ENCODE measurements around the gene MUC13.
"Not testable (repeated sequence)": the region's sequence is repeated elsewhere in the genome, so short reads cannot be mapped to it uniquely, and the experiment has no call there.

MUC13 gene, protein sequence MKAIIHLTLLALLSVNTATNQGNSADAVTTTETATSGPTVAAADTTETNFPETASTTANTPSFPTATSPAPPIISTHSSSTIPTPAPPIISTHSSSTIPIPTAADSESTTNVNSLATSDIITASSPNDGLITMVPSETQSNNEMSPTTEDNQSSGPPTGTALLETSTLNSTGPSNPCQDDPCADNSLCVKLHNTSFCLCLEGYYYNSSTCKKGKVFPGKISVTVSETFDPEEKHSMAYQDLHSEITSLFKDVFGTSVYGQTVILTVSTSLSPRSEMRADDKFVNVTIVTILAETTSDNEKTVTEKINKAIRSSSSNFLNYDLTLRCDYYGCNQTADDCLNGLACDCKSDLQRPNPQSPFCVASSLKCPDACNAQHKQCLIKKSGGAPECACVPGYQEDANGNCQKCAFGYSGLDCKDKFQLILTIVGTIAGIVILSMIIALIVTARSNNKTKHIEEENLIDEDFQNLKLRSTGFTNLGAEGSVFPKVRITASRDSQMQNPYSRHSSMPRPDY

DNA sequence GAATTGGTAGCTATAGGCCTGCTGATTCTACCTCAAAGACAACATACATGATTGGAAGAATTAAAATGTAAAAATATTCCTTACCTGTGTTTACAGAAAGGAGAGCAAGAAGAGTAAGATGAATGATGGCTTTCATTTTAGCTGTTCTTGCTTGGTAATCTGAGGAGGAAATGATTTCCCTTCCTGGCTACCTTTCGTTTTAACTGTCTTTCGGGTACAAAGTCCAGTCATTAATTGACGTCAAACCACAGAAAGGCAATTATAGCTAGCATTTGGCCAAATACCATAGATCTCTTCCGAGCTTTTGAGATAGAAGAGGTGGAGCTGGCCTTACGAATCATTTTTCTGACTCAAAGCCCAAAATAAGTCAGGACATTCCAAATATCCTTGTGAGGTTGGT lies at the start of gene MUC13:
Gene MUC13, minus strand, starts transcription at position 175 of the 400 bp plus-strand sequence. Its CDS starts 39 bp downstream, at position 136.
- FAIRE-seq (no peak), DNase-seq (ENCODE audit: insufficient read length, low spot score) (no peak)

DNA sequence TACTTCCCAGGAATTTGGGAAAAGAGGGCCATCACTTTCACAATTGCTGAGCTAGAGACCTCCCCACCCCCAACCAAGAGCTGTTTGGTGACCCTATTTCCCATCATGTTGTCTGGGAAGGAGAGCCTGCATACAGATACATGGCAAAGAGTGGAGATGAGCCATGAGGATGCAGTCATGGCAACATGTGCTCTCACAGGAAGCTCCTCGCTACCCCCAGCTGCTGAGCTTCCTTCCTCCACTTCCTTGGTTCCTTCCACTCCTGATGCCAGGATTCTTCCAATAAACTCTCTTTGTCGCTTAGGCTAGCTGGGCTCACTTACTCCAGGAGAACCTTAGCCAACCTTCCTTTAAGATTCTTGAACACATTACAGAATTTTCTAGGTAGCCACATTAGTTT lies 48.3 kb upstream of the MUC13 start:
- DNase-seq (ENCODE audit: insufficient read length, low spot score) = no peak
- no peak for FAIRE-seq

DNA sequence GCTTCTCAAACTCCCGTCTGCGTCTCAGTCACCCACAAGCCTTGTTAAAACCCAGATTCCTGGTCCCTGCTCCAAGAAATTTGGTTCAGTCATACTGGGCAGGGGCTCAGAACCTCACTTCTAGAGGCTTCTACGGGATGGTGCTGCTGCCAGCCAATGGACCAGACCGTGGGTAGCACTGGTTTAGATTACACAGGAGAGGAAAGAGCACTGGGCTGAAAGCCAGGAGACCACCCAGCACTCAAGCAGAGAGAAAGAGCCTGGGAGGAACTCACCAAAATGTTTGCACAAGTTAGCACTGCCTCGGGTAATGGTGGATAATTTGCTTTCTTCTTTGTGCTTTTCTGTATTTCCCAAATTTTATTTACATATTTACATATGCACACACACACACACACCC lies 46.9 kb upstream of the MUC13 start:
- FAIRE-seq (no peak), DNase-seq (ENCODE audit: insufficient read length, low spot score) (no peak)

DNA sequence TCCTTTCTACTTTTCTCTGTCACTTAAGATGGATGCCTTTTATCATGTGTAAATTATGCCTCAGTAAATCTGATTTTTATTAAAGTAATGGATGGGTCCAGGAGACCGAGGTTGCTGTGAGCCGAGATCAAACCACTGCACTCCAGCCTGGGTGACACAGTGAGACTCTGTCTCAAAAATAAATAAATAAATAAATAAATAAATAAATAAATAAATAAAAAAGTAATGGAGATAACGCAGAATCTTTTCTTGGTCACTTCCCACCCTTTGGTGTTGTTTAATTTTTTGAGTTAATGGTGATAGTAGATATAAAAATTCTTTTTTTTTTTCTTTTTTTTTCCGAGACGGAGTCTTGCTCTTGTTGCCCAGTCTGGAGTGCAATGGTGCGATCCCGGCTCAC lies 44.1 kb upstream of the MUC13 start:
- FAIRE-seq = no peak

DNA sequence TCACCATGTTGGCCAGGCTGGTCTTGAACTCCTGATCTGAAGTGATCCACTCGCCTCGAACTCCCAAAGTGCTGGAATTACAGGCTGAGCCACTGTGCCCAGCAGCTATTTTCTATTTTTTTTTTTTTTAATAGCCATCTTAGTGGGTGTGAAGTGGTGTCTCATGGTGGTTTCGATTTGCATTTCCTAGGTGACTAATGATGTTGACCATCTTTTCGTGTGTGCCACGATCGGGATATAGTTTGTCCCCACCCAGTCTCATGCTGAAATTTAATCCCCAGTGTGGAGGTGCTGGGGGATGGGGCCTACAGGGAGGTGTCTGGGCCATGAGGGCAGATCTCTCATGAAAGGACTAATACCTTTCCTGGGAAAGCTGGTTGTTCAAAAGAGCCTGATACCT lies 41.8 kb upstream of the MUC13 start:
- no peak for DNase-seq (ENCODE audit: insufficient read length, low spot score)

More for the DNA sequence above, 44.1 kb upstream of the MUC13 start:
- no peak for DNase-seq (ENCODE audit: insufficient read length, low spot score)

DNA sequence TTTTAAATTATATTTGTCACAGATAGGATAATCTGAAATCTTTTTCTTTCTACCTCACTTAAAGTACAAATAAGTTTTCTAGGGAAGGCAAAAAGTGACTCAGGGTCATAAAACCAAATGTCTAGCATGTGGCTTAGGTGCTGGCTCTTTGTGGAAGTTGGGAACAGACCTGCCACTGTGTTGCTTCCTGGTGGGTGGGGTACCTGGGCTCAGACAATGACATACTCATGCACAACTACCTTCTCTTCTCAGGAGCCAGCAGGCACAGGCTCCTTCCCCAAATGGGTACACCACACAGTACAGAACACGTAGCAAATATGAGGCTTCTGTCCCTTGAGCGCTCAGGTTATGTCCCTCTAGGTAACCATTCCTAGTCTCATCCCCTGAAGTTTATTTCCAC lies 40.1 kb upstream of the MUC13 start:
- DNase-seq (ENCODE audit: insufficient read length, low spot score) = no peak
- FAIRE-seq = no peak

More for the DNA sequence above, 41.8 kb upstream of the MUC13 start:
- FAIRE-seq = no peak

DNA sequence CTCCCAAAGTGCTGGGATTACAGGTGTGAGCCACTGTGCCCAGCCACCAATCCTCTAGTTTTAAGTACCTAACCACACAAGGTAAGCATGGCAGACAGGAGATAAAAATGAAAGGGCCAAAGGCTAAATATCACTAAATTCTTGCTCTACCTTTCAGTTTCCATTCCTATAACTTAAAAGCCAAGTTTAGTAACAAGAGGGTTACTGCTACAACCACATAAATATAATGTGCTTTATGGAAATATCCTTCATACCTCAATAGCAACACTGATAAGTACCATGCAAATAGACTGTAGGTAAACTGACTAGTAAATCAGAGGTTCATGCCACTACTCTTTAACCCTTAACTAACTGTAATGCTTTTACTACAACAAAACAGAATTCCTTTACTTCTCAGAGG lies 38.7 kb upstream of the MUC13 start:
- DNase-seq (ENCODE audit: insufficient read length, low spot score) (no peak), FAIRE-seq (no peak)

DNA sequence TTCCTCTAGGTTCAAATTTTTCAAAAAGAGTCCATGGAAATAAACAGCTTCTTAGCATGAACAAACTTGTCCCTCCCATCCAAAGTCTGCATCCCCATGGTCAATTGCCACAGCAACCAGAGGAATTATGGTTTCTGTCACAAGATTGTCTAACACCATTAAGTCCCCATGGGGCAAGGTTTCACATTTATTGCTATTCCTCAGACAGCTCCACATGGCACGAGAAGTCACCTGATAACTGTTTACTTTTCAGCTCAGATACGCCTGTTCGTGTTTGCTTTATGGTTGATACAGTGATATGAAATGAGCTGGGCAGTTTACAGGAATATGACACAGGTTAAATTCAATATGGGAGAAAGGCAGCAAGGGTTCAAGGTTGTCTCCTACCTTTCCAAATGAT lies 37.9 kb upstream of the MUC13 start:
- FAIRE-seq (no peak), DNase-seq (ENCODE audit: insufficient read length, low spot score) (no peak)

DNA sequence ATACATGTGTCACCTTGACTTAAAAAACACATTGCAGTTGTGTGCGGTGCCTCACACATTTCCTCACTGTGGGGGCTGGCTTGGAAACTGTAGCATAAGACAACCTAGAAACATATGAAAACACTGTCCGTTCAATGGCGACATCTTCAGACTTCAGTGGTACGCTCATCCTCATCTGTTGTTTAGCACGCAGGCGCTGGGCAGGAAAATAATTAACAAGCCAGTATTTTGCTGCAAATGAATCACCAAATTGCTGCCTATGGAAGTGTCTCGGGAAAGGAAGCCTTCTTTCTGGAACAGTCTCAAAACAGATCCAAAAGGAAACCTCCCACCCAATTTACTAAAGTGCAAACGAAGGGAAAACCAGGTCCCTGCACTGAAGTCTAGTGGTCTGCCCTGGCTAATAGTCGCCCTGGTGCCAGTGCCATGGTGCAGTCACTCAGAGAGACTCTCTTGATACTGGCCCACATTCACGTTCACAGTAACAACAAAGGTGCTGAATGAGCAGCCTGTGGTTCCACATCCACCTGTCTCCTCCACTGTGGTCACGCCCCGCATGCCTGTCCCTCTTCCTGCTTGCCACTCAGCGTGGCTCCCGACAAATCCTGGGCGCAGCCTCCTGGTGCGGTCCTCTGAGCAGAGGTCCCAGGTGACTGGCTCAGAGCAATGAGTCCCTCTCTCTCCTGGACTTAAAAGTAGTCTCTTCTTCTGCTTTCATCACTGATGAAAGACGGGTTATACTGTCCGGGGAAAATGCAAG lies 35.6 kb upstream of the MUC13 start:
- no peak for DNase-seq (ENCODE audit: insufficient read length, low spot score)
- no peak for FAIRE-seq

DNA sequence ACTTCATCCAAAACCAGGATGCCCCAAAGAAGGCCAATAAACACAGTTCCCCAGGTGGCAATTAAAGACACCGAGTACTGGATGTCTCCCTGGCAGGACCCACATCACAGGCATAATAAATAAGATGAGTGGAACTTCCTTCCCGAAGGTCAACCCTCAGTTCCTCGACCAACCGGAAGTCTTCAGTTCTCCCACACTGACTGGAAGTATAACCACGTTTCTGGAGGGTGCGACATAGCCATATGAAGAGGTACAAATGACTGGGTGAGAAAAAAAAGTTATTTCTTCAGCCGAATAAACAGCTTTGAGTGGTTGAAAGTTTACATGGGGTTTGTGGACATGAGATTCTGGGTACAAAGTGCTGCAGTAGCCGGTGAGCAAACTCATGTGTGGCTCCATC lies 34.6 kb upstream of the MUC13 start:
- DNase-seq (ENCODE audit: insufficient read length, low spot score) (no peak), FAIRE-seq (no peak)

DNA sequence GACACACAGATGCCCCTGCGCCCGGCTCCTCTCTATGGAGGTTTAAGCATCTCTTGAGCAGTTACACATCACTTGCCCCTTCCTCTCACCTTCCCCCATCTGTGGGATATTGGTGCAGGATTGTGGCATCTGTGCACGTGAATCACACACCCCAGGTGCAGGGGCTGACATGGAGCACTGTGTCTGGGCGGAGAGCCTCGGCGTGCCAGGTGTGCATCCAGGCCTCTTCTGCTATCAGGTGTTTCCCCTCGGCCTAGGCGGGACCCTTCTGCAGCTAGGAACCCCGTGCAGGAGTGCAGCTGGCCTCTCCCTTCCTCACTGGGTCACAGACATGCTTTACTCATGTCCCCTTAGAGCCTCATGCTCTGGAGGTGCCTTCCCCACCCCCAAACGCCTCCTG lies 33.4 kb upstream of the MUC13 start:
- FAIRE-seq (no peak), DNase-seq (ENCODE audit: insufficient read length, low spot score) (no peak)

DNA sequence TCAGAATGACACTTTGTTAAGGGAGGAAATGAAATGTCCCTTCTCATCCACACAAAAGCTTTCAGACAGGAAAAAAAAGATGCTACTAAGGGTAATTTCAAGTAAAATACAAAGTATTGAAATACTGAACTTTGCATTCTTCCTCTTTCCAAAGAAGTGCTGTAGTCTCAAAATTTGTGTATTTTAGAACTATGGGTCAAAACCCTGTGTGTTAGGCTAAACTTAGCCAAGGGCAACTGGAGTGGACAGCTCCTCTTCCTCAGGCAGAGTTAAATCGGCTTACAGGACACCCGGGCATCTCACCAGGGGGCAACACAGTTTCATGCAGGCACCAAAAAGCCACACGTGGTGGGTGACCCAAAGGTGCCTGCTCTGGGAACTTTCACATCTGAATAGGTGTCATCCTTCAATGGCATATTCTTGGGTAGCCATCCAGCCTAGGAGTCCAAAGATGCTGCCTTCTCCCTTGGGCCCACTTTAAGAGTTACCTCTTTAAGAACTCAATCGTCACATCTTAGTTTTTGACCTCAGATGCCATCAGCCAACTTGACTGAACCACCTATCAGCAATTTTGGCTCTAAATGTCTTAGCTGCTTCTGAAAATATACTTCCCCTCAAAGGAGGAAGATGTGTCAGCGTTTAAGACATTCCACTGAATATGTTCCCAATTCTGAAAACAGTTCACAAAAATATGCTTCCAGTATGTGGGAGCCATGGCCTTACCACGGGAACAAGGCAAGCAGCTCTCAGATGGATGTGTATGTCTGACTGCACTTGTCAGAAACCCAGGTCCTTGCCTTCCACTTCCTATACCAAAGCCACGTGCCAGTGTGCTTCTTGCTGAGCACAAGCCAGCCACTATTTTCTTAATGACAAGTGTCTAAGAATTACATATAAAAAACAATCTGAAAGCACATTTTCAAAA lies 32.2 kb upstream of the MUC13 start:
- no peak for DNase-seq (ENCODE audit: insufficient read length, low spot score)
- no peak for FAIRE-seq

DNA sequence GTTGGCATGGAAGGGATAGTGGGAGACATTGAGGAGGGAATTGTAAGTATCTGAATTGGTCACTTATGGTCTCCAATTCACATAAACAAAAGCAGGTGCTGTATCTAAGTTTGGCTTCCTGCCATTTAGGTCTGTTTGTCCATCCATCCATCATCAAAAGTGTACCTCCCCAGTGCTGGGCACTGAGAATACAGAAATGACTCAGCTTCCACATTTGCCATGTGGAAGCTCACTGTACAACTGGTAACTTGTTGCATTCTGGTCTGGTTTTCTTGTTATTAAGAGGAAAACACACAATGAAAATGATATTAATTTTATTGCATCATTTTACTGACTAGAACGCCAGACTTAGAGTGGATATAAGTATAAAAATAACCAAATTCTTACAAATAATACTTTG lies 30.9 kb upstream of the MUC13 start:
- no peak for FAIRE-seq

DNA sequence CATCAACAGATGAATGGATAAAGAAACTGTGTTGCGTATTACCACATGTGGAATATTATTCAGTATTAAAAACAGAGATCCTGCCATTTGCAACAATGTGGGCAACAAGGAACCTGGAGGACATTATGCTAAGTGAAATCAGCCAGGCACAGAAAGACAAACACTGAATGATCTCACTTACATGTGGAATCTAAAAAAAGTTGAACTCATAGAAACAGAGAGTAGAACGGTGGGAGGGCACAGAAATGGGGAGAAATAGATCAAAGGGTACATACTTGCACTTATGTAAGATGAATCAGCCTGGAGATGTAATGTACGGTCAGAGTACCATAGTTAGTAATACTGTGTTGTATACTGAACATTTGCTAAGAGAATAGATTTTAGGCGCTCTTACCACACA lies 29.8 kb upstream of the MUC13 start:
- FAIRE-seq (no peak), DNase-seq (ENCODE audit: insufficient read length, low spot score) (no peak)

More for the DNA sequence above, 30.9 kb upstream of the MUC13 start:
- DNase-seq (ENCODE audit: insufficient read length, low spot score) = no peak

DNA sequence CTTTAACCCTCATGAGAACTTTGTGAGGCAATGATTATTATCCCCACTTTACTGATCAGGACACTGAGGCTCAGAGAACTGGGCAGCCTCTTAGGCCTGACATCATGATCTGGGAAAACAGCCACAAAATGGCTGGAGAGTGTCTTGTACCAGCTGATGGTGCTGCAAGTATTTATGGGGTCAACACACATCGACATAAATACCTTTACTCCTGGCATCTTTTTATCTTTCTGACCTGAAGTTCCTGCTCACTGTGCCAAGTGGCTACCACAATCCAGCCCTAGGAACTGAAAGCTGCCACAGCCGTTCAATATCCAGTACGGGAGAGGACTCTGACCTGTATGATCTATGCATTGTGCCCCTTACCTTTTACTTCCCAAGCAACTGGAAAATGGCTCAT lies 29.2 kb upstream of the MUC13 start:
- DNase-seq (ENCODE audit: insufficient read length, low spot score) = no peak

DNA sequence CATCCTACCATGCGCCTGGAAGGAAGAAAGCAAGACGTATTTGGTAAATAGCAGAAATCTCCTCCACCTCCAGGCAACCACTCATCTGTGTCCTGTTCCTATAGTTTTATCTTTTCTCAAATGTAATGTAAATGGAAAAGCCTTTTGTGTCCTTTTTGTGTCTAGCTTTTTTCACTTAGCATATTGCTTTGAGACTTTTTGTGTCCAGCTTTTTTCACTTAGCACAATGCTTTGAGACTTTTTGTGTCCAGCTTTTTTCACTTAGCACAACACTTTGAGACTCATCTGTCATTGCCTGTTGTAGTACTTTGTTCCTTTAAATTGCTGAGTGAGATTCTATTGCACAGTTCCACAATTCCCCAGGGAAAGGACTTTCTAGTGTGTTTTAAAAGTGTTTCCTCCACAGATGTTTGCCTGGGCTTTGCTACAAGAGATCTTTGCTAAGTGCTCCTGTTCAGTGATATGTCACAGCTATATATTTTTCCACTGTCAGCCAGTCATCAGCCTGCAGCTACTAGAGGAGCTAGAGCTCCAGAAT lies 27.9 kb upstream of the MUC13 start:
- DNase-seq (ENCODE audit: insufficient read length, low spot score) = no peak
- no peak for FAIRE-seq

More for the DNA sequence above, 29.2 kb upstream of the MUC13 start:
- no peak for FAIRE-seq

DNA sequence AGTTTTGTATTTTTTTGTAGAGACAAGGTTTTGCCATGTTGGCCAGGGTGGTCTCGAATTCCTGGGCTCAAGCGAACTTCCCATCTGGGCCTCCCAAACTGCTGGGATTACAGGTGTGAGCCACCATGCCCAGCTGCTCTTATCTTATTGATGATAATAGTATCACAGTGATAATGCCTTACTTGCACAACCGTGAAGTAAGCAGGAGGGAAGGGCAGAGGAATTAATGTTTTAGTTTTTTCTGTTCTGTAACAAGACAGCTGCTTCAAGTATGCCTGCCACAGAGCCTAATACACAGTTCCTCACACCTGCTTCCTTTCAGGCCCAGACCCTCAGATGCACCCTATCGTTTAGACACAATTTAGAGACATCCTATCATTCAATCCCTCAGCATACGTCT lies 26.1 kb upstream of the MUC13 start:
- FAIRE-seq = no peak
- no peak for DNase-seq (ENCODE audit: insufficient read length, low spot score)

DNA sequence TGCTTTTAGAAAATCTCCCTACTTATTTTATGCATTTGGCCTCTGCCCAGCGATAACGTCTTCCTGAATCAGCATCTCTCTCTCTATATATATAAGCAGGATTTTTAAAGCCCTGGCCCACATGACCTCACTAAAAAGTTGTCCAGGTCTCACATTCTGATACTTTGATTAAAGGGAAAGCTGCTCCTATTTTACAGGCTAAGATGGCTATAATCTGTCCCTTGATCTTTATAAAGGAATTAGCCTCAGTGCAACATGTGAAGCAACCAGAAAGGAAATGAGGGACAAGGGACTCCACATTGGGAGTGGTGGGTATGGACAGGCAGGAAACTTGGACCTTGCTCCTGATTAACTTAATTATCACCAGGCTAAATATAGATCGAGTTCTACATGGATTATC lies 25.6 kb upstream of the MUC13 start:
- DNase-seq (ENCODE audit: insufficient read length, low spot score) (no peak), FAIRE-seq (no peak)

DNA sequence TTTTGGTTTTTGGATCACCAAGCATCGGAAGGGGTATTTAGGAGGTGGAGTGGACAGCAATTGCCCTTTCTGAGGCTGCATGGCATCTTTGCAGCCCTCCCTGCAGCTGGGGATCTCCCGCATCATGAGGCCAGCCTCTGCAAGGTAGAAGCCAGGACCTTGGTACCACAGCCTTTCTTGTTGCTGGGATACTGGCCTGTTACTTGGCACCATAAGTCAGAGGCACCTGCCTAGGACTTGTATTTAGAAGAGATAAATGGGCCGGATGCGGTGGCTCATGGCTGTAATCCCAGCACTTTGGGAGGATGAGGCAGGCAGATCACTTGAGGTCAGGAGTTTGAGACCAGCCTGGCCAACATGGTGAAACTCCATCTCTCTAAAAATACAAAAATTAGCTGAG lies 23.4 kb upstream of the MUC13 start:
- not testable (repeated sequence) for FAIRE-seq; DNase-seq (ENCODE audit: insufficient read length, low spot score)

DNA sequence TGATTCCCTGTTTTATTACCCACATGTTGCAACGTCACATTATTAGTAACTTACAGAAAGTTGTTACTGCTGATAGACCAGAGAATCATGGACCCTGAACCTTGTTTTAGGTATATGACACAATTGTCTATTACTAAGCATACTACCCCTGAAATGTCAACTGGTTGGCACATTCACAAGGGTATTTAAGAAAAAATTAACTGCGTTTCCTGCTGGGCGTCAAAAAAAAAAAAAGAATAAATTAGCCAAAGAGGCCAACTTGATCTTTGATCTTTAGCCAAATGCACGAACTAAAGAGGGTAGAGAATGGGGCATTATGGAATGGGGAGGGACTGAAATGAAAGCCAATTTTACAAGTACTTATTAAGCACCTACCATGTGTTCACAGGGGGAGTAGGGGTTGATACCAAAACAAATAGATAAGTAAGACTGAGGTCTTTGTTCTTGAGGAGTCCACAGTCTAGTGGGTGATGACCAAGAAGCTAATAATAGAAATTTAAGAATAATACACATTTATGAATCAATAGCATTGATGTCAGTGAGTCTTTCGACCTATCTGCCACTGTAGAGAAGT lies 17.8 kb upstream of the MUC13 start:
- FAIRE-seq (no peak), DNase-seq (ENCODE audit: insufficient read length, low spot score) (no peak)

All from HTR-8/SVneo (cell line).